H1 (cell line): ENCODE measurements around the gene ZNF385B. TPM values are rescaled to one million over a fixed set of nuclear protein-coding genes. Genes with fewer than 3 reads are reported as not detected.

Experiments
- CTCF ChIA-PET: fragments of 300-600 bp; sonication (Branson Sonifier 250); formaldehyde crosslinking; loops from one replicate; lab custom pipeline; 2021; ENCODE audit not compliant: partially characterized antibody; lab: Charles Lee
- POLR2A ChIA-PET: fragments of 300-600 bp; sonication (Branson Sonifier 250); formaldehyde crosslinking; loops from one replicate; lab custom pipeline; 2021; ENCODE audit warnings: inconsistent platforms; ENCODE audit not compliant: partially characterized antibody; lab: Charles Lee
- DNase-seq, 2 experiments: peaks; one replicate each; pipeline versions ENCODE4 v3.0.0 to v3.0.0-alpha.2; 2010 to 2022; ENCODE audit warnings: low spot score in 2 of 2, low read depth in 1 of 2, mixed read lengths in 1 of 2
- FAIRE-seq: peaks from 2 replicates; lab custom pipeline; 2011; peaks lifted over from hg19 to GRCh38; lab: Jason Lieb, UNC
- H2AFZ ChIP-seq: 2 replicates; pipeline ENCODE4 v1.8.1; 2012; ENCODE audit warnings: low read length, inconsistent platforms
- H2AK5ac ChIP-seq: 2 replicates; pipeline ENCODE4 v1.6.1; 2013; ENCODE audit warnings: low read depth, low read length
- H2BK120ac ChIP-seq: replicated peaks from 2 replicates; pipeline ENCODE3; 2013; ENCODE audit warnings: low read depth, low read length, inconsistent platforms
- H2BK12ac ChIP-seq: 2 replicates; pipeline ENCODE4 v1.6.1; 2013; ENCODE audit warnings: low read depth, low read length
- H2BK15ac ChIP-seq: 2 replicates; pipeline ENCODE4 v1.6.1; 2013; ENCODE audit warnings: low read length
- H2BK20ac ChIP-seq: 2 replicates; pipeline ENCODE4 v1.6.1; 2013; ENCODE audit warnings: low read length
- H2BK5ac ChIP-seq: 2 replicates; pipeline ENCODE4 v1.6.1; 2013; ENCODE audit warnings: low read depth, low read length
- H3K14ac ChIP-seq: 2 replicates; pipeline ENCODE4 v1.6.1; 2013; ENCODE audit warnings: inconsistent platforms; ENCODE audit not compliant: insufficient read length
- H3K18ac ChIP-seq: 2 replicates; pipeline ENCODE4 v1.6.1; 2013; ENCODE audit warnings: low read length; ENCODE audit errors: extremely low read depth
- H3K23ac ChIP-seq: 2 replicates; pipeline ENCODE4 v1.6.1; 2013; ENCODE audit warnings: inconsistent platforms; ENCODE audit not compliant: insufficient read length
- H3K23me2 ChIP-seq: 2 replicates; pipeline ENCODE4 v1.6.1; 2013; ENCODE audit warnings: low read depth, low read length
- H3K27ac ChIP-seq: 2 replicates; pipeline ENCODE4 v1.6.1; 2011; ENCODE audit warnings: low read depth, low read length, inconsistent platforms
- H3K27me3 ChIP-seq, 4 experiments: replicated peaks in 1 of 4; 1 replicate in 1 of 4; 2 replicates in 3 of 4; pipeline versions ENCODE4 v1.6.1 to v1.8.1; 2011 to 2013; ENCODE audit warnings: low read length in 3 of 4, mild to moderate bottlenecking in 3 of 4, inconsistent platforms in 2 of 4, mixed read lengths in 2 of 4, moderate library complexity in 1 of 4; ENCODE audit not compliant: control insufficient read depth in 3 of 4, insufficient read depth in 3 of 4; ENCODE audit errors: extremely low read depth in 1 of 4
- H3K36me3 ChIP-seq, 4 experiments: 2 replicates each; pipeline versions ENCODE4 v1.6.1 to v1.8.1; 2011 to 2013; ENCODE audit warnings: mild to moderate bottlenecking in 4 of 4, low read length in 3 of 4, moderate library complexity in 2 of 4, control low read depth in 1 of 4, inconsistent platforms in 1 of 4; ENCODE audit not compliant: insufficient read depth in 4 of 4, control insufficient read depth in 2 of 4
- H3K4ac ChIP-seq: replicated peaks from 2 replicates; pipeline ENCODE3; 2013; ENCODE audit warnings: low read length, low read depth, mixed read lengths, inconsistent platforms; ENCODE audit not compliant: insufficient read length
- H3K4me1 ChIP-seq, 4 experiments: replicated peaks in 1 of 4; 1 replicate in 1 of 4; 2 replicates in 3 of 4; pipeline versions ENCODE4 v1.6.1 to v1.8.1; 2011 to 2013; ENCODE audit warnings: low read length in 3 of 4, inconsistent platforms in 2 of 4, mixed read lengths in 1 of 4; ENCODE audit not compliant: insufficient read depth in 4 of 4, control insufficient read depth in 3 of 4
- H3K4me2 ChIP-seq, 2 experiments: 2 replicates each; pipeline versions ENCODE4 v1.6.1 to v1.8.1; 2011 to 2013; ENCODE audit warnings: low read depth in 2 of 2, low read length in 2 of 2, control low read depth in 1 of 2, inconsistent platforms in 1 of 2, mild to moderate bottlenecking in 1 of 2; ENCODE audit not compliant: insufficient read depth in 1 of 2
- H3K4me3 ChIP-seq, 4 experiments: fragments of 200-600, 300-600 bp in 1 of 4; sonication (generic), shearing (Covaris generic), sonication (Bioruptor Twin) in 1 of 4; 2 replicates each; pipeline versions ENCODE4 v1.5.1 to v1.8.1; 2011 to 2016; ENCODE audit warnings: low read length in 4 of 4, low read depth in 3 of 4, control low read depth in 2 of 4, inconsistent platforms in 2 of 4, mild to moderate bottlenecking in 2 of 4, mixed read lengths in 1 of 4, moderate library complexity in 1 of 4; ENCODE audit not compliant: insufficient read depth in 2 of 4; ENCODE audit errors: extremely low read depth in 1 of 4
- H3K56ac ChIP-seq: replicated peaks from 2 replicates; pipeline ENCODE3; 2013; ENCODE audit warnings: low read depth, mild to moderate bottlenecking, mixed read lengths, low read length, inconsistent platforms; ENCODE audit not compliant: insufficient read length
- H3K79me1 ChIP-seq: 2 replicates; pipeline ENCODE4 v1.6.1; 2013; ENCODE audit warnings: low read depth, low read length, control low read depth
- H3K79me2 ChIP-seq, 2 experiments: 2 replicates each; pipeline versions ENCODE4 v1.6.1 to v1.8.1; 2012 to 2013; ENCODE audit warnings: low read length in 2 of 2, mild to moderate bottlenecking in 2 of 2, inconsistent platforms in 1 of 2; ENCODE audit not compliant: insufficient read depth in 2 of 2, control insufficient read depth in 1 of 2
- H3K9ac ChIP-seq, 4 experiments: replicated peaks in 1 of 4; 1 replicate in 1 of 4; 2 replicates in 3 of 4; pipeline versions ENCODE4 v1.6.1 to v1.8.1; 2011 to 2013; ENCODE audit warnings: low read depth in 3 of 4, low read length in 3 of 4, control low read depth in 2 of 4, mild to moderate bottlenecking in 2 of 4, moderate library complexity in 2 of 4, inconsistent platforms in 1 of 4; ENCODE audit errors: extremely low read depth in 1 of 4
- H3K9me3 ChIP-seq, 2 experiments: 2 replicates each; pipeline versions ENCODE4 v1.6.1 to v1.8.1; 2012 to 2013; ENCODE audit warnings: mild to moderate bottlenecking in 2 of 2, moderate library complexity in 2 of 2, control low read depth in 1 of 2, inconsistent platforms in 1 of 2, low read depth in 1 of 2, low read length in 1 of 2, mixed read lengths in 1 of 2; ENCODE audit not compliant: insufficient read depth in 2 of 2
- H4K20me1 ChIP-seq, 2 experiments: replicated peaks in 1 of 2; 2 replicates each; pipeline versions ENCODE3 to v1.8.1; 2011 to 2013; ENCODE audit warnings: inconsistent platforms in 2 of 2, low read length in 2 of 2, mild to moderate bottlenecking in 1 of 2; ENCODE audit not compliant: insufficient read depth in 2 of 2, control insufficient read depth in 1 of 2
- H4K5ac ChIP-seq: 2 replicates; pipeline ENCODE4 v1.6.1; 2013; ENCODE audit warnings: low read length, low read depth, mixed read lengths, inconsistent platforms; ENCODE audit not compliant: insufficient read length
- H4K8ac ChIP-seq: 2 replicates; pipeline ENCODE4 v1.8.0; 2013; ENCODE audit warnings: mild to moderate bottlenecking, moderate library complexity, low read length, inconsistent platforms; ENCODE audit not compliant: insufficient read depth; ENCODE audit errors: extremely low read depth
- H4K91ac ChIP-seq: replicated peaks from 2 replicates; pipeline ENCODE3; 2013; ENCODE audit warnings: low read length, mixed read lengths, inconsistent platforms; ENCODE audit not compliant: insufficient read length
- whole genome bisulfite sequencing, 2 experiments: shearing (Covaris generic) in 1 of 2; methylation state at CpG; one replicate each; pipeline versions ENCODE4 v1.1.6 to v1.1.7; 2013 to 2015; ENCODE audit warnings: low lambda C conversion rate in 2 of 2, mixed read lengths in 2 of 2, inconsistent platforms in 1 of 2, low coverage in 1 of 2, missing lambda C conversion rate in 1 of 2; ENCODE audit not compliant: insufficient replicate concordance in 2 of 2, insufficient coverage in 1 of 2, insufficient read length in 1 of 2; ENCODE audit errors: extremely low coverage in 1 of 2, missing lambda C conversion rate in 1 of 2; 5-methylcytosine and 5-hydroxymethylcytosine counted together
- polyA plus RNA-seq, 7 experiments: library from polyadenylated mRNA; depleted of rRNA in 3 of 7; stranded (reverse) in 5 of 7; unstranded in 2 of 7; fragments of >200 nt in 5 of 7; fragments of 200-250 nt in 2 of 7; gene quantifications; 1 replicate in 5 of 7; 2 replicates in 1 of 7; 4 replicates in 1 of 7; pipeline versions ENCODE4 v1.2.1 to v1.2.3, GENCODE V29; 2011 to 2013; ENCODE audit warnings: missing spikeins in 2 of 7, mixed read lengths in 2 of 7
- total RNA-seq: library from RNA; stranded (reverse); fragmentation: NEBNext Ultra II Directional; extraction: Animal tissue kit (Norgen Biotek cat#: 25700); gene quantifications from 2 replicates; pipeline ENCODE4 v1.2.1, GENCODE V29; 2021

ZNF385B gene
- total and polyA plus RNA-seq, 2 of the 8 experiments (the other 6 are each of a cell fraction or from before 2014, with no cell fraction given), result 1.1 to 3.7 TPM

DNA sequence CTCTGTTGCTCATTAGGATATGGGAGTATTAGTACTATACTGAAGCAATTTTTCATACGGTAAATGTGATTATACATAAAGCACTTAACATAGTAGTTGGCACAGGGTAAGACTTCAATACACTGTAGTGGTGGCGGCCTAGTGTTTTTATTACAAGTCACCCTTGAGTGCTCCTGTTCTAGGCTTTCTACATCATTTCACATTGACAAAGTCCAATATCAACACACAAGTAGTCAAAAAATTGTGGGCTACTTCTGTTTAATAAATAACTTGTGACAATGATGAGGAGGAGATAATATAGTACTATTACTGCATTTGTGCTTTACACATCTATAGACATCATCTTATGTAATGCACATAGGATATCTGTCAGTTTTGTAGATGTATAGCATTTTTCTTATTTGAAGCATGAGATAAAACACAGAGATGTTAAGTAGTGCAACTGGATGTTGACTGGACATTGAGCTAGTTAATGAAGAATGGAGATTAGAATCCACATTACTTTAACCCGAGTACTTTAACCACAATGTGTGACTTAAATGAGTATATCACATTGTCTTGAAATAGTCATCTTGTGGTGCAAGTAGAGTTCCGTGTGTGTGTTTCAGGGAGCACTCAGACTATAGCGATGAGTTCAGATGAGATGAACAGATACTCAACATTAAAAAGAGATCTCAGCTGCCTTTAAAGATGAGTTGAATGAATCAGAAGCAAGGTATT lies 134.8 kb downstream of the ZNF385B start:
- FAIRE-seq (no peak), DNase-seq (no peak)
- H3K23me2 ChIP-seq, result no peaks in the 10 kb centered on the region
- no peak overlapping the region for H3K27ac ChIP-seq
- H3K18ac ChIP-seq, result no peak overlapping the region
- H3K4me2 ChIP-seq, result no peak overlapping the region
- H3K79me2 ChIP-seq, result no peaks in the 10 kb centered on the region
- H4K5ac ChIP-seq, result no peak overlapping the region
- no peaks in the 10 kb centered on the region for H3K27me3 ChIP-seq
- H3K56ac ChIP-seq, result no peak overlapping the region
- no peak overlapping the region for H4K8ac ChIP-seq
- no peak overlapping the region for H2BK120ac ChIP-seq
- H4K91ac ChIP-seq, result no peak overlapping the region
- H3K9ac ChIP-seq, result no peak overlapping the region
- no peaks in the 10 kb centered on the region for H3K4me1 ChIP-seq
- no peaks in the 10 kb centered on the region for H3K36me3 ChIP-seq
- H2AFZ ChIP-seq, result no peak overlapping the region
- no peak overlapping the region for H3K14ac ChIP-seq
- no peak overlapping the region for H3K23ac ChIP-seq
- no peaks in the 10 kb centered on the region for H4K20me1 ChIP-seq
- H2BK15ac ChIP-seq, result no peak overlapping the region
- no peak overlapping the region for H2BK5ac ChIP-seq
- H3K9me3 ChIP-seq, result no peaks in the 10 kb centered on the region
- H3K4ac ChIP-seq, result no peak overlapping the region
- no peak overlapping the region for H2BK20ac ChIP-seq
- WGBS, 2 experiments, result 90% methylated on average over 5 of the region's 5 CpGs; no CpG with 5 or more reads in 1 of the 2 experiments
- H3K4me3 ChIP-seq, result no peak overlapping the region
- CTCF ChIA-PET, result interaction anchor here (0.8 to 1.3 kb wide), 2 partner anchors 14 to 30 kb away, joined by 3 read pairs; no protein-coding TSS in a partner anchor
- H3K79me1 ChIP-seq, result no peaks in the 10 kb centered on the region
- POLR2A ChIA-PET, result no interaction called here
- no peak overlapping the region for H2AK5ac ChIP-seq
- H2BK12ac ChIP-seq, result no peak overlapping the region
